NCI-H1436 treated with DMSO at 0.1 percent for 48 hours (cell line): ENCODE data around the gene IFIT1B.
"Not testable (repeated sequence)": the region's sequence is repeated elsewhere in the genome, so short reads cannot be mapped to it uniquely, and the experiment has no call there.

Experiments used
- DNase-seq: peaks from one replicate; lab custom pipeline; 2025; lab: John Stamatoyannopoulos, UW

The IFIT1B gene

GRCh38 chr10:89384474-89385340 lies 6.9 kb downstream of the IFIT1B start:
- no peak for DNase-seq

- DNase-seq, result no peak
Measured at GRCh38 chr10:89388806-89389205, 10.9 kb downstream of the IFIT1B start.

DNA sequence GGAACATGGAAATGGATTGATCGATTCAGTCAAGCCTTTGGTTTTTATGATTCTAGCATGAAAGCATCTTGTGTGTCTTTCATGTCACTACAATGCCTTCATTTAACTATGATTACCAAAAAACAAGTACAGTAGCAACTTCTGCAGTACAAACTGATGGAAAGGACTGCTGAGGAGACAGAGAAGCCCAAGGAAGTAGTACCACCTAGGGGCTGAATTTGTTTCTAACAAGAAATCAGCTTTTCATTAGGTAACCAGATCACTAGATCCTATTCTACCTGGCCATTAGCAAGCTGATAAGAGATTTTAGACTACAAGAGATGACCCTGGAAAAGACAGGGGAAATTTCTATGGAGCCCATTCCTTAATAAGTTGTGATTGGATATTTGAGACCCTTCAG lies 11.4 kb downstream of the IFIT1B start:
- no peak for DNase-seq

GRCh38 chr10:89390476-89391225 lies 12.8 kb downstream of the IFIT1B start:
- DNase-seq, result no peak

GRCh38 chr10:89391226-89391576 lies 13.3 kb downstream of the IFIT1B start:
- DNase-seq, result not testable (repeated sequence)

DNA sequence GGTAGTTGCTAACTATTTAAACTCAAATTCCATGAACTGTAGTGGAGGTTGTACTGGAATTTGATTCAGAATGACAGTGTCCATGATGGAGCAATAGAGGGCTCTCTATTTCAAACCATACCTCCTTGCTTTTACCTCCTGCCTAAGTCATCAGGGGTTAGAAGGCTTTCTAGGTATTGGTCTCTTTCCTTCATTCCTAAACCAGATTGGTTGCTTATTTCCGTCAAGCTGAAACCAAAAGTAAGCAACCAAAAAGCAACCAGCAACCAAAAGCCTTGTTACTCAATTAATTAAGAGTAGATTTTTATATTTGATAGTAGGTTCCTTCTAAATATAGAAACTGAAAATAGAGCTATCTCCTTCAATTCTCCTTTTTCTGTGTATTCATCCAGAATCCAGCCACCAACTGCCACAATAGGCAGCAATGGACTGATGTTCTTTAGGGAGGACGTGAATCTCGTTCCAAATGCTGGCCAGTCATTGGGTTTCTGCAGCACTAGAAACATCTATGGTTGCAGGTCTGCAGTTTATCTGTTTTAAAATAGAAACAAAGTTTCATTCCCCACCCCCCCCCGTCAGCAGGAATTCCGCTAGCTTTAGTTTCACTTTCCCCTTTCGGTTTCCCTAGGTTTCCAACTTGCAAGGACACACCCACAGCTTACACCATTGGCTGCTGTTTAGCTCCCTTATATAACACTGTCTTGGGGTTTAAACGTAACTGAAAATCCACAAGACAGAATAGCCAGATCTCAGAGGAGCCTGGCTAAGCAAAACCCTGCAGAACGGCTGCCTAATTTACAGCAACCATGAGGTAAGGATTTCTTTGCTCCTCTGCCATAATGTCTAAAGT lies 14.3 kb downstream of the IFIT1B start, which contains the start of gene IFIT1:
IFIT1 (plus strand) TSS at position 717 of the 850 bp plus-strand sequence; CDS start at position 807, 90 bp downstream.
- peak; percentile 51 for DNase-seq

DNA sequence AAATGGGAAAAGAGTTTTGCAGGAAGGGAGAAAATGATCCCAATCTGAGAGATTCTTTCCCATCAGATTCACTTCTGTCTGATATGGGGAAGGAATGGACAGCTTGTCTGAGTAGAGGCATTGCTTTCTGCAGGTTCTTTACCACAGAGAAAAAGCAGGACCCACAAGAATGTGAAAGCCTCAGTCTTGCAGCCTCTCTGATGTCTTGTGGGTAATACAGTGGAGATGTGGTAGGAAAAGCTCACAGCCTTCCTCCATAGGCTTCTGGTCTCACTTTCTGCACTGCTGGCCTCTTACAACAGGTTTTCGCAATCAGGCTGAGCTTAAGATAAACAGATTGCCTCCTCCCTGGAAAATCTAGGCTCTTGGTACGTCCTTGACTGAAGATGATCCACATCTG lies 15.1 kb downstream of the IFIT1B start:
- no peak for DNase-seq

- DNase-seq, result no peak
Measured at GRCh38 chr10:89393898-89394297, 16.0 kb downstream of the IFIT1B start.

GRCh38 chr10:89395141-89395540 lies 17.3 kb downstream of the IFIT1B start:
- DNase-seq, result no peak

GRCh38 chr10:89398003-89398749 lies 20.3 kb downstream of the IFIT1B start:
- no peak for DNase-seq

DNA sequence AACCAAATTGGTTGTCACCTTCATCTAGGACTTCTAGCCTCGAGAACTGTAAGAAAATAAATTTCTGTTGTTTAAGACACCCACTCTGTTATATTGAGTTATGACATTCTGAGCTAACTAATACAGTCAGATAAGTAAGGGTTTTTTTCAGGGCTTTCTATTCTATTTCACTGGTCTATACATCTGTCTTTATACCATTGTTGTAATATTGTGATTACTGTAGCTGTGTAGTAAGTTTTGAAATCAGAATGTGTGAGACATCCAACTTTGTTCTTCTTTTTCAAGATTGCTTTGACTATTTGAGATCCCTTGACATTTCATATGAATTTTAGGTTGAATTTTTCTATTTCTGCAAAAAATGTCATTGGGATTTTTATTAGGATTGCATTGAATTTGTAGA lies 22.1 kb downstream of the IFIT1B start:
- DNase-seq, result no peak

GRCh38 chr10:89403043-89403442 lies 25.2 kb downstream of the IFIT1B start:
- no peak for DNase-seq

- DNase-seq, result no peak
Measured at GRCh38 chr10:89404104-89405047, 26.5 kb downstream of the IFIT1B start.

DNA sequence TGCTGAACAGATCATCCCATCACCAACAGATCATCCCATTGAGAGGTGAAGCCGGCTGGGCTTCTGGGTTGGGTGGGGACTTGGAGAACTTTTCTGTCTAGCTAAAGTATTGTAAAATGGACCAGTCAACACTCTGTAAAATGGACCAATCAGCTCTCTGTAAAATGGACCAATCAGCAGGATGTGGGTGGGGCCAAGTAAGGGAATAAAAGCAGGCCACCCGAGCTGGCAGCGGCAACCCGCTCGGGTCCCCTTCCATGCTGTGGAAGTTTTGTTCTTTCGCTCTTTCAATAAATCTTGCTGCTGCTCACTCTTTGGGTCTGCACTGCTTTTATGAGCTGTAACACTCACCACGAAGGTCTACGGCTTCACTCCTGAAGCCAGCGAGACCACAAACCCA lies 28.3 kb downstream of the IFIT1B start:
- not testable (repeated sequence) for DNase-seq

- not testable (repeated sequence) for DNase-seq
Measured at GRCh38 chr10:89407792-89408191, 29.9 kb downstream of the IFIT1B start.

GRCh38 chr10:89409282-89409681 lies 31.4 kb downstream of the IFIT1B start:
- DNase-seq, result not testable (repeated sequence)

DNA sequence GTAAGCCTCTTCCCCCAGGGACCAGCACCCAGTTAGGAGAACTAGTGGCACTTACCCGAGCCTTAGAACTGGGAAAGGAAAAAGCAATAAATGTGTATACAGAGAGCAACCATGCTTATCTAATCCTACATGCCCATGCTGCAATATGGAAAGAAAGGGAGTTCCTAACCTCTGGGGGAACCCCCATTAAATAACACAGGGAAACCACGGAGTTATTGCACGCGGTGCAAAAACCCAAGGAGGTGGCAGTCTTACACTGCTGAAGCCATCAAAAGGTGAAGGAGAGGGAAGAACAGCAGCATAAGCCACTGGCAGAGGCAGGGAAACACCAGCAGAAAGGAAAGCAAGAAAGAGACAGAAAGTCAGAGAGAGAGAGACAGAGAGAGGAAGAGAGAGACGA lies 32.7 kb downstream of the IFIT1B start:
- DNase-seq, result not testable (repeated sequence)

DNA sequence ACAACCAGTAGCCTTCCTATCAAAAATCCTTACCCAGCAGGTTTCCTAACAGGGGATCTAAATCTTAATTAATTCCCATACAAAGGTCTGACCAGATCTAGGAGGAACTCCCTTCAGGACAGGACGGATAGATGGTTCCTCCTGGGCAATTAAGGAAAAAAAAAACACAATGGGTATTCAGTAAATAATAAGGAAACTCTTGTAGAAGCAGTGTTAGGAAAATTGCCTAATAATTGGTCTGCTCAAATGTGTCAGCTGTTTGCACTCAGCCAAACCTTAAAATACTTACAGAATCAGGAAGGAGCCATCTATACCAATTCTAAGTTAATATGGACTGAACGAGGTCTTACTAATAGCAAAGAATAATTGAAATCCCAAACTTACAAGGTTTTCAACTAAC lies 33.3 kb downstream of the IFIT1B start:
- DNase-seq, result not testable (repeated sequence)

GRCh38 chr10:89412276-89412675 lies 34.4 kb downstream of the IFIT1B start:
- DNase-seq, result not testable (repeated sequence)

DNA sequence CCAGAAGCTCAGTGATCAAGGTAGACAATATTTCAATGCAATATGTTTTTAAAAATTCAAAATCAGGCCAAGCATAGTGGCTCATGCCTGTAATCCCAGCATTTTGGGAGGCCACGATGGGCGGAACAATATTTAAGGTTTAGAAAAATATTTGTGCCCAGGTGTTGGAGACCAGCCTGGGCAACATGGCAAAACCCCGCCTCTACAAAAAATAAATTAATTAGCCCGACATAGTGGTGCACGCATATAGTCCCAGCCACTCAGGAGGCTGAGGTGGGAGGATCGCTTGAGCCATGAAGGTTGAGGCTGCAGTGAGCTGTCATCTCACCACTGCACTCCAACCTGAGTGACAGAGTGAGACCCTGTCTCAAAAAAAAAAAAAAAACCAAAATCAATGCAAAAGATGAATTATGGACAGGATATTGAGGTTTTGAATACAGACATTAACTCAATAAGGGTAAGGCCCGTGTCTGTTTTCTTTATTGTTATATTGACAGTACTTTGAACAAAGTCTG lies 35.6 kb downstream of the IFIT1B start:
- no peak for DNase-seq
